ENCODE measurements around the gene ARHGAP27. TPM values are rescaled to one million over a fixed set of nuclear protein-coding genes. Genes with fewer than 3 reads are reported as not detected.

The ARHGAP27 gene
- total RNA-seq, 2 experiments from 2014 or later: 37.8 to 40.9 TPM

GRCh38 chr17:45384789-45385262 lies 47.8 kb downstream of the ARHGAP27 start:
- CTCF ChIA-PET: interaction anchor here (0.6 to 11.7 kb wide), 39 partner anchors 10 to 714 kb away, joined by 3 to 270 read pairs (median 7); partner anchors contain the start of genes ACBD4, FMNL1 and MAP3K14
- no peaks in the 10 kb centered on the region for H3K9me3 Mint-ChIP-seq
- no peaks in the 10 kb centered on the region for H3K36me3 Mint-ChIP-seq (ENCODE audit: low read depth)
- H3K27ac Mint-ChIP-seq: no peak overlapping the region
- peaks cover 11% of the 10 kb centered on the region for H3K27me3 Mint-ChIP-seq
- POLR2A ChIA-PET: interaction anchor here (0.6 to 2.1 kb wide), 11 partner anchors 15 to 159 kb away, joined by 3 to 14 read pairs (median 3); partner anchors contain the start of gene MAP3K14
- peaks cover 27% of the 10 kb centered on the region for H3K4me1 Mint-ChIP-seq (ENCODE audit: low read depth)
- intact Hi-C loops (cut with micrococcal nuclease): loop anchor here (1.0 to 5.0 kb wide), 3 partner anchors 68 to 168 kb away; partner anchors contain the start of gene MAP3K14
- no peak overlapping the region for H3K4me3 Mint-ChIP-seq
- ATAC-seq (no peak), DNase-seq (no peak)
- TF ChIP-seq CTCF (IDR thresholded peaks at IDR 0.05): no peak

- POLR2A ChIA-PET: interaction anchor here (0.6 to 2.1 kb wide), 6 partner anchors 24 to 158 kb away, joined by 3 to 14 read pairs (median 3); no protein-coding TSS in a partner anchor
- no peak overlapping the region for H3K27ac Mint-ChIP-seq
- H3K9me3 Mint-ChIP-seq: no peaks in the 10 kb centered on the region
These were observed 48.5 kb downstream of the ARHGAP27 start for GRCh38 chr17:45384047-45384788.

GRCh38 chr17:45383003-45383402 lies 49.7 kb downstream of the ARHGAP27 start:
- H3K4me3 Mint-ChIP-seq: no peak overlapping the region
- no peak for TF ChIP-seq CTCF (IDR thresholded peaks at IDR 0.05)
- H3K36me3 Mint-ChIP-seq (ENCODE audit: low read depth): no peaks in the 10 kb centered on the region
- ChIA-PET CTCF (interaction anchor here (1.0 to 11.7 kb wide), 5 partner anchors 14 to 165 kb away, joined by 3 to 270 read pairs (median 28); no protein-coding TSS in a partner anchor), POLR2A (interaction anchor here (1.2 kb wide), 1 partner anchor 157 kb away, joined by 4 read pairs; no protein-coding TSS in a partner anchor)
- peaks cover 3% of the 10 kb centered on the region for H3K27me3 Mint-ChIP-seq
- DNase-seq: no peak
- H3K9me3 Mint-ChIP-seq: no peaks in the 10 kb centered on the region
- H3K4me1 Mint-ChIP-seq (ENCODE audit: low read depth): peaks cover 14% of the 10 kb centered on the region
- no peak for ATAC-seq
- intact Hi-C loops (cut with micrococcal nuclease): no loop called here
- no peak overlapping the region for H3K27ac Mint-ChIP-seq

More at GRCh38 chr17:45384047-45384788, 48.5 kb downstream of the ARHGAP27 start:
- DNase-seq (no peak), ATAC-seq (no peak)
- CTCF ChIA-PET: interaction anchor here (1.0 to 11.7 kb wide), 26 partner anchors 9 to 234 kb away, joined by 3 to 270 read pairs (median 11); partner anchors contain the start of genes FMNL1 and MAP3K14
- Mint-ChIP-seq H3K27me3 (peaks cover 9% of the 10 kb centered on the region), H3K4me3 (no peak overlapping the region), H3K36me3 (ENCODE audit: low read depth) (no peaks in the 10 kb centered on the region), H3K4me1 (ENCODE audit: low read depth) (peaks cover 27% of the 10 kb centered on the region)
- intact Hi-C loops (cut with micrococcal nuclease): no loop called here
- no peak for TF ChIP-seq CTCF (IDR thresholded peaks at IDR 0.05)

DNA sequence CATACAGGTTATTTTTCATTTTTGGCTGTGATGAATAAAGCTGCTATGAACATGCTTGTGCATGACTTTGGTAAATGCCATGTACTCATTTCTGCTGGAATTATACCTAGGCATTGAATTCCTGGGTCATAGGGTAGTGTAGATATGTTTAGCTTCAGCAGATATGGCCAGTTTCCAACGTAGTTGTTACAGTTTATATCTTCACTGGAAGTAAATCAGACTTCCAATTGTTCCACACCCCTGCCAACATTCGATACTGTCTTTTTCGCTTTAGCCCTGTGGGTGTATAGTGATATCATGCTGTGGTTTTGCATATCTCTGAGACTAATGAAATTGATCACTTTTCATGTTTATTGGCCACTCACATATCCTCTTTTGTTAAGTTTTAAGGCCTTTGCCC lies 50.4 kb downstream of the ARHGAP27 start:
- peaks cover 13% of the 10 kb centered on the region for H3K4me1 Mint-ChIP-seq (ENCODE audit: low read depth)
- POLR2A ChIA-PET: interaction anchor here (1.2 kb wide), 2 partner anchors 10 to 156 kb away, joined by 4 read pairs; no protein-coding TSS in a partner anchor
- intact Hi-C loops (cut with micrococcal nuclease): no loop called here
- no peaks in the 10 kb centered on the region for H3K36me3 Mint-ChIP-seq (ENCODE audit: low read depth)
- no peak for DNase-seq
- no peak for ATAC-seq
- H3K27ac Mint-ChIP-seq: no peak overlapping the region
- no peak overlapping the region for H3K4me3 Mint-ChIP-seq
- no peaks in the 10 kb centered on the region for H3K9me3 Mint-ChIP-seq
- CTCF ChIA-PET: interaction anchor here (0.6 to 8.8 kb wide), 9 partner anchors 13 to 247 kb away, joined by 3 to 74 read pairs (median 3); partner anchors contain the start of gene ACBD4
- TF ChIP-seq CTCF (IDR thresholded peaks at IDR 0.05): no peak
- peaks cover 1% of the 10 kb centered on the region for H3K27me3 Mint-ChIP-seq

Data from activated CD8-positive, alpha-beta T cell treated with anti-CD3 and anti-CD28 coated beads for 36 hours (primary cell).